NK-92 (cell line): Measurements from ENCODE around the gene GMDS.

ENCODE experiments used
- DNase-seq: peaks from one replicate; lab custom pipeline; 2025; ENCODE audit not compliant: unreplicated experiment; lab: John Stamatoyannopoulos, UW

GMDS gene

DNA sequence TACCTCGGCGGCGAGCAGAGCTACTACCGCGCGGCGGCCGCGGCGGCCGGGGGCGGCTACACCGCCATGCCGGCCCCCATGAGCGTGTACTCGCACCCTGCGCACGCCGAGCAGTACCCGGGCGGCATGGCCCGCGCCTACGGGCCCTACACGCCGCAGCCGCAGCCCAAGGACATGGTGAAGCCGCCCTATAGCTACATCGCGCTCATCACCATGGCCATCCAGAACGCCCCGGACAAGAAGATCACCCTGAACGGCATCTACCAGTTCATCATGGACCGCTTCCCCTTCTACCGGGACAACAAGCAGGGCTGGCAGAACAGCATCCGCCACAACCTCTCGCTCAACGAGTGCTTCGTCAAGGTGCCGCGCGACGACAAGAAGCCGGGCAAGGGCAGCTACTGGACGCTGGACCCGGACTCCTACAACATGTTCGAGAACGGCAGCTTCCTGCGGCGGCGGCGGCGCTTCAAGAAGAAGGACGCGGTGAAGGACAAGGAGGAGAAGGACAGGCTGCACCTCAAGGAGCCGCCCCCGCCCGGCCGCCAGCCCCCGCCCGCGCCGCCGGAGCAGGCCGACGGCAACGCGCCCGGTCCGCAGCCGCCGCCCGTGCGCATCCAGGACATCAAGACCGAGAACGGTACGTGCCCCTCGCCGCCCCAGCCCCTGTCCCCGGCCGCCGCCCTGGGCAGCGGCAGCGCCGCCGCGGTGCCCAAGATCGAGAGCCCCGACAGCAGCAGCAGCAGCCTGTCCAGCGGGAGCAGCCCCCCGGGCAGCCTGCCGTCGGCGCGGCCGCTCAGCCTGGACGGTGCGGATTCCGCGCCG, 634.7 kb downstream of the GMDS start:
- no peak for DNase-seq

DNA sequence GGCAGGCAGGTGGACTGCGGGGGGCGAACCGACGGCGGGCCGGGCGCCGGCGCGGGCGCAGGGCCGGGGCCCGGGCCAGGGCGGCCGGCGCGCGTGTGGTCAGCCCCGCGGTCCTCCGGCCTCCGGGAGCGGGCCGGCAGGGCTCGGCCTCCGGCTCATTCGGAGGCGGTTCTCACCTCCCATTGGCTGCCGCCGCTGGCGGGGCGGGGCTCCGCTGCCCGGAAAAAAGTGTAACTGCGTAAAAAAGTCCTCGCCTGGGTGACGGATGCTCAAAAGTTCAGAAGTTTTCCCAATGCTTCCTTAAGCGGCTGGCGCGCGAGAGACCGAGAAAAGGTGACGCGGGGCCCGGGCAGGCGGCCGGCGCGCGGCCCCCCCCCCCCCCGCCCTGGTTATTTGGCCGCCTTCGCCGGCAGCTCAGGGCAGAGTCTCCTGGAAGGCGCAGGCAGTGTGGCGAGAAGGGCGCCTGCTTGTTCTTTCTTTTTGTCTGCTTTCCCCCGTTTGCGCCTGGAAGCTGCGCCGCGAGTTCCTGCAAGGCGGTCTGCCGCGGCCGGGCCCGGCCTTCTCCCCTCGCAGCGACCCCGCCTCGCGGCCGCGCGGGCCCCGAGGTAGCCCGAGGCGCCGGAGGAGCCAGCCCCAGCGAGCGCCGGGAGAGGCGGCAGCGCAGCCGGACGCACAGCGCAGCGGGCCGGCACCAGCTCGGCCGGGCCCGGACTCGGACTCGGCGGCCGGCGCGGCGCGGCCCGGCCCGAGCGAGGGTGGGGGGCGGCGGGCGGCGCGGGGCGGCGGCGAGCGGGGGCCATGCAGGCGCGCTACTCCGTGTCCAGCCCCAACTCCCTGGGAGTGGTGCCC, 635.5 kb downstream of the GMDS start, which contains the start of gene FOXC1:
Gene FOXC1 (plus strand): TSS at position 268 of the 849 bp plus-strand sequence. CDS start 531 bp downstream, at position 799.
- DNase-seq: no peak

DNA sequence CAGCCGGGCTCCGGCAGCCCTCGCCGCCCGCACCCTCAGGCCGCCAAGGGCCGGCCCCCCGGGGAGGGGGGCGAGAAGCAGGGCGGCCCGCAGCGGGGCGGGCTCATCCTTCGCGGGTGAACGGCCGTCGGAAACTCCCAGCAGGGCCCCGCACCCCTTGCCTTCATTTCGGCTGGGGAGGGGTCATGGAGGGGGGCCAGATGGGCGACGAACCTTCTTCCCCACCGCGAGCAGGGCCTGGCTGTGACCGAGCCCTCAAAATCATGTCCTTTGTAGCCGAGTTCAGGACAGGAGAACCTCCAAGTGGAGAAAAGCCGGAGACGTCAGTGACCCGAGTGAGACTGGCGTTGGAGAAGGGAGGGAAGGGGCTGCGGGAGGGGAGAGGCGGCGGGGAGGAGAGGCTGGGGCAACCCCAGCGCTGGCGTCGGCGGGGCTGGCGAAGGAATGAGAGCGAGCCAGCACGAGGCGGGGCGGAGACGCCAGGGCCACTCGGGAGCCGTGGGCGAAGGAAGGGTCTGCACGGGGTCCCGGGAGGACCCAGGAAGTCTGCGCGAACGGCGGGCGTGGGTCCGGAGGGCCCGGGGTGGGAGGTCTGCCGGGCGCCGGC, 636.3 kb downstream of the GMDS start:
- no peak for DNase-seq

DNA sequence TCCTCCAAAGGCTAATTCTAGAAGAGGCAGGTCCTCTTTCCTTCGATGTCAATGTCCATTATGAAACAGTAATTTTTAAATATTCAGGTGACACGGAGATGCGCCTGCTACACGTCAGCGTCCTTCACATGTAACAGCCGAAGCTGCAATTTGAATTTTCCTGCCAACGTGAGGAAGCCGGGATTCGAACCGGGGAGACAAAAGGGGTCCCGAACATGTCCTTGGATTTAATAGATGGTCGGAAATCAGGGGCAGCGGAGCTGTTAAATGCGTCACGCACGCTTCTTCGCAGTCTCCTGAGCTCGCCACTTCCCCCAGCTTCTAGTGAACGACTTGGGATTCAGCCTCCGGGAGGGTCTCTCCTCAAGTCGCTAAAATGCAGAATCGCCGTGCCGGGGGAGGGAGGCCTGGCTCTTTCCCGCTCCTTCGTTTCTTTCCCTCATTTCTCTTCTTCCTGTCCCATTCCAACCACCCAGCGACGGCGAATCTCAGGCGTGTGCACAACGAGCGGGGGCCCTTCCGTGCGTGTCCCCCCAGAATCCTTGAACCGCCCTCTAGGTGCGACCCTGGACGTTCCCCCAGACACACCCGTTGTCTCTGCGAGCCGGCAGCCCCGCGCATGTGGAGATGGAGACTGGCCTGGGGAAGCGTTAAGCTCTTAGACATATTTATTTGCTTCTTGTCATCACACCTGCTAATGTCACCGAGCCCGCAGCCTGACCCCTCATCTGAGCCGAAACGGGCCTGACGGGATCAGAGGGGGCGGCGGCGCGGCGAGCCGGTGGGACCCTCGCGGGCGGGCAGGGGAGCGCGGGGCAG, 637.0 kb downstream of the GMDS start:
- DNase-seq: no peak

DNA sequence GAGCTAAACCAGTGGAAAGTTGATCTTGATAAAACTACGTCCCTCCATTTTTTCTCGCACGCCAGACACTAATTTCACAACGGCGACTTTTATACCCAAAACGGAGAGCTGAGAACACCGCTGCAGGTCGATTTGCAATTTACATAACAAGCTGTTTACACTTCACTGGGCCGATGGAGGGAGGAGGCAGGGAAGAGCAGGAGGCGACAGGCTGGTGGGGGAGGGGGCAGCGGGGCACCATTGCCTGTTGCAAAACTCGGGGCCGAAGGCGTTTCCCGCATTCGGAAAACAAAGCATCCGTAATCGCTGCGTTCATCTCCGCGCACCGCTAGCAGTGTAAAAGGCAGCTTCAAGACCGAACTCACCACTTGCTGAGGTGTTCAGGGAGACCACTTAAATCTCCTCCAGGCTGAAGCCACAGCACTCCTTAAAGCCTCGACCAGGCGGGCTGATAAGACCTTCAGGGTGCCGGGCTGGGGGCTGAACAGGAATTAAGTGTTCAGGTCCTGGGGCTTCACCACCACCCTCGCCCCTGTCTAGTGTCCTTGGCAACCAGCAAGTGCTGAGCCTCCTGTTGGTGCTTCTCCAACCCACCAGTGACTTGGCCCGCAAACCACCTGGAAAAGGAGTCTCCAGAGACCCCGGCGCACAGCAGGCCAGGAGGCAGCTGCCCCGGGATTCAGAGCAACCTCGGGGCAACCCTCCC, 637.7 kb downstream of the GMDS start:
- no peak for DNase-seq

DNA sequence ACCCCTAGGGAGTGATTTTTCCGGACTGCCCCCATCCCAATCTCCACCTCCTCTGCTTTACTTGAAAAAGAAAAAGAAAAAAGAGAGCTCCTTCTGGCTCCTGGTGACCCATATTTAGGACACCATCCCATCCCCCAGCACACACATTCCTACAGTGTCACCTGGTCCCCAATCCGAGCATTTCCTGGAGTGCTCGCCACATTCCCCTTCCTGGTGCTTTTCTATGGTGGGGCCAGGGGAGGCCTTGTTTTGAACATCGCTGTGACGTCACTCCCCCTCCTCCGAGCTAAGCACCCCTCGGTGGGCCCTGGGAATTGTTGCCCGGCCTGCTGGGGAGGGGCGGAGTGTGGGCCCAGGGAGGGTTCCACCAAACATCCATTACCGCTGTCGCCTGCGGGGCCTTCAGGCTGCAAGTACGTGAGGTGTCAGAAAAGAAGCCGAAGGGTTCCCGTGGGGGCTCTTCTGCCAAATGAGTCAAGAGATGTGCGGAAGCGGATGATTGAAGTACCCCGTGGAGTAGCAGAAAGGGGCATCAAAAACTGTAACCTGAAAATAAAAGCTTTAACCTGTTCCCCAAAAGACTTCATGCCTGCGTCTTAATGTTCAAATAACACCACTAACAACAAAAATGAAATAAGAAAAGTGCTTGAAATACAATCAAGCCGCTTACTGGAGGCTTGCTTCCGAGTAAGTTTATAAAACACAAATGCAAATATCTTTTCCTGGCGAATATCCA, 638.5 kb downstream of the GMDS start:
- no peak for DNase-seq

DNA sequence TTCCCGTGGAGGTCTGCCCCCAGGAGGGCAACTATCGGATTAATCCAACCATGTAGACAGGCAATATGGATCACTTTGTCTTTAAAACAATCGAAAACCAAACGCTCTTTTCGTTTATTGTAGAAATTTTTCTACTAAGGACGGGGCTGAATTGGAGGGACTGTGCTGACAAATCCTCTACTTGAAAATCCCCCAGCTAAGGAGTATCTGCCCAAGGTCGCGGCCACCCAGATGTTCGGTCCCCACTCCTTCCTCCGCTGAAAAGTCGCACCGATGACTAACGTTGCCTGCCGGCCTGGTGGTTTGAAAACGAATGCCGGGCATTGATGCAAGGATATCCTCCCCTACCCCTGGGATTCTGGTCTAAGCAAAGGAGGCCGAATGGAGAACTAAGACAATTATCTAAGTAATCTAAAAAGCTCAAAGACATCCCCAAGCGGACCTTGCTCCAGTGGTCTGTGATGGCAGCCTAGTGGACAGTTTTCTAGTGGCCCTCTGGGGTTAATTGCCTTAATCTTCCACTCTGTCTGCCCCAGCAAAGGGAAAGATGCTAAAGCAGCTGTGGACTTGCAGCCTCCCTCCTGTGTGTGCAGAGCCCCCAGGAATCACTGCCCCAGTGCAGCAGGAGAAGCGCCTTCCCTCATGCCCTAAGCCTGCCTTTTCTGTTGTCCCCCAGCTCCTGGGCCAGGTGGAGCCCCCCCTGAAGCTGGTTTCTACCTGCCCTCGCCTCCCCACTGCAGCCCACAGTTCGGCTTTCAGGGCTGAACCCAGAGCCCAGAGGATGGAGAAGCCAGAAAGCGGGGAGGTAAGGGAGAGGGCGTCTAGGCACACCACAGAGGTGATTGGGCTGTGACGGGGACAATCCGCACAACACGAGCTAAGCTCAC, 639.3 kb downstream of the GMDS start:
- DNase-seq: no peak

DNA sequence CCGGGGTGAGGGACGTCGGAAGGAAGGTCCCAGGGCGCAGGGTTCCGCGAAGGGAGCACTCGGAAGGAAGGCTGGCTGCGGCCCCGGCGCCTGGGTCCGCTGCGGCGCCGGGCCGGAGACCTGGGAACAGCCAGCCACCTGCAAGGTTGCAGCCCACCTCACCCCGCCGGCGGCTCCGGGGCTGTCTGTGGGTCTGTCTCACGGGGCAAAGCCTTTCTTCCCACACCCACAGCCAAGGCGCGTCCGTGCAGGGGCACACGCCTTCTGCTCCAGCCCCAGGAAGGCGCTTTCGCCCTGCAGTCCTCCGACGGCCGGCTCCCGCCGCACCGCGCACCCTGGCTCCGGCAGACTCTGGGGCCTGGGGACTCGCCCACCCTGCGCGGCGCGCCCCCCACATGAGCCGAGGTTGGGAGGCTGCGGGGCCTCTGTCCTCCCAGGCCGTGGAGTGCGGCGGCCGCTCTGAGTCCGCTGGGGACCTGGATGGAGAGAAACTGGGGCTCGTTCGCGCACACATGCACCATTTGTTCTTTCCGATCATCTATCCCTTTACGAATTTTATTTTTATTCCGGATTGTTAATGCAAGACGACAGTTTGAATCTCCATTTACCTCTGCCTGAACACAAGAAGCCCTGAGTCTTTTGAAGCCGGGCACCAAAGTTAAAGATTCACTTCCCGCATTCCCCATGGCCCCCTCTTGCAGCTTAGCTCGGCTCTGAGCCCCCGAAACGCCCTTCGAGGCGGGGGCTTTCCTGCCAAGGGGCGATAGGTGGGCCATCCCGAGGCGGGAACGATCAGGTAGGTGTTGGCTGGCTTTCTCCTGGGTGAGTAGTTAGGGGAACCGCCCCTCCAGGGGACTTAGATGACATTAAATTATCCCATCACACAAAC, 640.2 kb downstream of the GMDS start:
- no peak for DNase-seq

DNA sequence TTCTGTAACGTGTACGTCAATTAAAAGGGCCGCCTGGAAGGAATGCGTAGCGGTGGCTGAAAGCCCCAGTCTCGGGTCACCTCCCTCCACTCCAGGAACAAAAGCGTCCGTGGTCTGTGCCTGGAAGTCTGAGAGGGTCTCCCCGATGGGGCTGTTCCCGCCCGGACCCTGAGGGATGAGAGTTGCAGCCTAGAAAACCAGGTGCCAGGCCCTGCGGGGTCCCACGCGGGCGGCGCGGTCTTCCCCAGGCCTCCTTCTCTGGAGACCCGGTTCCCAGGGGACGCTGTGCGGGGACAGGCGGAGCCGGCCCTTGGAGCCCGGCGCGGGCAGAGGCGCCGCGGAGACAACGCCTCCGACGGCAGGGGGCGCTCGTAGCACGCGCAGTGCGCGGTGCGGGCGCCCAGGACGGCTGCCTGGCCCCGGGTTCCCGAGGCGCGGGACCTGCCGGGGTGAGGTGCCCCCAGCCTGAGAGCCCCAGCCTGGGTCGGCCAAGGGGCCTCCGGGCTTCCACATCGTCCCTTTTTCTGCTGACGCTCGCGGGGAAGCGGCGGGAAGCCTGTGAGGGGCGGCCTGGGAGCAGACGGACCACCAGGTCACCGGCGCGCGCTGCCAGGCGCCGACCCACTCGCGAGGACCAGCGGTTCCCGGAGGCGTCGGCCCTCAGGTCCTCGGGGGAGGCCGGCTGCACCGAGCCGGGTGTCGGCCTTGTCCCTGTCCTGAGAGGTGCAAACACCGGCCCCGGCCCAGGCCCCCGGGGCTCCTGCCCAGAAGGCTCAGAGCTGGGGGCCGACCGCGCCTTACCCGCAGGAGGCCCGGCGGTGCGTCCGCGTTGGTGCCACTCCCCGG, 641.0 kb downstream of the GMDS start:
- no peak for DNase-seq

DNA sequence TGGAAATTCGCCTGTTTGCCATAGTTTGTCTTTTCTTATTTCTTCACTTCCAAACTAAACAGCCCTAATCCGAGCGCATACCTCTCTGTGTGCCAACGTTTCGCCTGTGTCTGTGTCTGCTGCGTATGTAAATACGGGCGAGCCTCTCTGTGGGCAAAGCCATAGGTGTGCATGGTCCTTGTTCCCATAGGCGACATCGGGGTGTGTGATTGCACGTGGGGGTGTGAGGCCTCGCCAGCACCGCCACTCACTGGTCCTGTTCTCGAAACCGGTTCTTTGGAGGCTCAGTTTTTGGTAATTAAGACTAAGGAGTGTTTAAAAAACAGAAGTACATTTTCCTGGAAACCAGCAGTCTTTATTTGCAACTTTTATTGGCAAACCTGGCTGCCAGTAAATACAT, 641.7 kb downstream of the GMDS start:
- no peak for DNase-seq

DNA sequence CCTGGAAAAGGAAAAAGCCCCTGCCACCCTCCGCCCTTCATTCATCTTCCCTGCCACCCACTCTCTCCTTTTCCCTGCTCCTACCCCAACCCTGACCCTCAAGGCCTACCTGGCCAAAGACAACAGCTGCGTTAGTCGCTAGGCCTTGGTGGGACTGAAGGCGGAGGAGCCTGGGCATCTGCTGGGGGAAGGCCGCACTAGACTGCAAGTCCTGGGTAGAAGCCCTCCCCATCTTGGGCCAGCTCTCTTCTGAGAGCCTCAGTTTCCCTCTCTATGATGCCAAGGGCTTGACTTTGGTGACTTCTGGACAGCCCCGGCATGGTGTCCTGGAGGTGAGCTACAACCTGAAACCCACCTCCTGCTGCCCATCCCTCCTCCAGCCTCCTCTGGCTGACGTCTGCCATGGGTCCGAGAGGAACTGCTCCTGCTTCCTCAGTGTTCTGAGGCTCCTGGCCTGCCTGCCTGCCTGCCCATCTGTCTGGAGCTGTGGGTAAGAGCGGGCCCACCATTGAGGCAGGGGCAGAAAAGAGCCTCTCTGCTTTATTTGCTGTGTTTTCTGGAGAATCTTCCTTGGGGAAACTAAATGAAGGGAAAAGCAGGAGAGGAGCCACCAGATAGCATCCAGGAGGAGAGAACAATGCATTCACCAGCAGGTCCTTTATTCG, 643.2 kb downstream of the GMDS start:
- no peak for DNase-seq

DNA sequence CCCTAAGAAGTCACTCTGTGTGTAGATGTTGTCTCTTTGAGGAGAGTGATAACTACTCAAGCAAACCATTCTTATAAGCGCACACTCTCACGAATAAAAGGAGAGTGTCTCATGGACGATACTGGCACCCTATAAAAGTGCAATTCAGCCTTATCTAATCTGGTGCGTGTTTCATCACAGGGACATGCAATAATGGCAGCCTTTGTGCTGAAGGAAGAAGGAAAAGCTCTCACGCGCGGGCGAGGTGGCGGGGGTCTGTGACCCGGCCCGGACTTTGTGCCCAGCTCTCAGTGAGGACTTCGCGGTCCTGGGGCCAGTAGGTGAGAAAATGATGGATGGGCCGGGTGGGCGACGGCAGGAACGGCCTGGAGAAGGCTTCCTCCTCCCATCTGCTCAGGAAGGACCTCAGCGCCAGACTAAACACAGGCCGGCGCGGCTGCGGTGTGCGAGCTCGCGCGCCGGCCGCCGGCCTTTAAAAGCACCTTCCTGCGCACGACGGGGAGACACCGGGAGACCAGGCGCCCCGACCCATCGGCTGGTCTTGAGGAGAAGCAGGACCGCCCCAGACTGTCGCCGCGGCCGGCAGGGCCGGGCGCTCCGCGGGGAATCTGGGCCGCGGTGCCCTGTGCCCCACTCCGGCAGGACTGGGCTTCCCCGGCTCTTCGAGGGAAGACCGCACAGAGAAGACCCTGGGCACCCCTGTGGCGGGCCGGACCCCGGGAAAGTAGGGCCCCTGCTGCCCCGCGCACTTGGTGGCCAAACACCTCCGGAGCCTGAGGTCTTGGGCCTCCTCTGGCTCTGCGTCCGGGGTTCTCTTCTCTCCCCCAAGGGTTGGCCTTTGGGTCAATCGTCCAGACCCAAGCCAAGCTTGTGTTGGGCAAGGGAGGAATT, 644.0 kb downstream of the GMDS start:
- DNase-seq: no peak

DNA sequence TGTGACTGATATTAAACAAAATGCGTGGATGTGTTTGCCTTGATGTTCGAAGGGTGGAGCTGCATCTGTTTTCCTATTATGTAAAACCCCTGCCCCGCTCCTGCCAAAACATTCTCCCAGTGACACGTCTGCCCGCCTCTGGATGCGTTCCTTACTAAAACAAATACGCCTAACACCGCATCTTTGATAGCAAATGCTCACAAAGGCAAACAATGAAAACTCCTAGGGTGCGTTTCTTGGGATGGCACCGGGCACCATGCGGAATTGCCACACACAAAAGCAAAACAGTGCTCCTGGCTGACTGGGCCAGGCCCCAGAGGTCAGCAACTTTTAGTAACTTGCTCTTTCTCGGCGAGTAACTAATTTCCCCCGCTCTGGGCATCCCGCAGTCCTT, 644.6 kb downstream of the GMDS start:
- DNase-seq: no peak

DNA sequence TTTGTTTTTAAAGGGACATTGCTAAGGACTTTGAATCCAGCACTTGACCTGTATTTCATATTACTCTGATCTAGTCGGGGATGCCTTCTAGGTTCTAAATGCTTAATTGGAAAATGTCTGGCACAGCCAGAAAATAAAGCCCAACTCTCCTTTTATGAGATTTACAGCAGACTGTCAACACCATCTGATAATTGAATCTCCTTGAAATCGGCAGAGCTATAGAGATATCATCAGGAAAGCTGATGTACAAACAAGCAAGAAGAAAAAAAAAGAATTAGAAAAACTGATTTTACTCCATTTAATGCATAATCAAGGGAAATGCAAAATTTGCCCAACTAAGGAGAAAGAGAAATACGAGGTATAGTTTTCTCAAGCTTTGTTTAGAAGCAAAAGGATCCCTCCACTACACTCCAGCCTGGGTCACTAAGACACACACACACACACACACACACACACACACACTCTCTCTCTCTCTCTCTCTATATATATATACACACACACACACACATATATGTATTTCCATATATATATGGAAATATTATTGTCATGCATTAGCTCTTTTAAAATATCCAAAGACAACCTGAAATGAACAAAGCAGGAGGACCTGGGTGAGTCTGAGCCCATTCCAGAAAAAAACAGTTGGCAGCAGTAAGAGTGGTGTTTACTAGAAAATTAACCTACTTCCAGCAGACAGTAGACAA, 645.2 kb downstream of the GMDS start:
- no peak for DNase-seq

DNA sequence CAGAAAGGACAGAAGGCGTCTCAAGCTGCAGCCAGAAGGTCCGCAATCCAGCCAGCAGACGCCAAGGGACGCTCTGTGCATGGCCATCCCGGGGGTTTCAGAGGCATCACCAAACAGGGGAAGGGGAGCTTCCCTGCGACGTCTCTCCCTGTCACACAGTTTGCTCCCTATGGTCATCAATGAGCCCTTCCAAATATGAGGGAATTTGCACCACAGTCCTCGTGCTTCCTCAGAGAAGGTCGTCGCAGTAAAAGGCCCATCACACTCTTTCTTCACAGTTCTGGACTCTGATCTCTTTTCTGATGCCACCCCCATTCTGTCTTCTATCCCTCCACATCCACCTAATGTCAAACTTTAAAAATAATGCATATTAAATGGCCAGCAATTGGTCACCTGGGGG, 645.9 kb downstream of the GMDS start:
- DNase-seq: no peak
